ENCODE results near the gene ALDH5A1.
"Not testable (repeated sequence)": the region's sequence is repeated elsewhere in the genome, so short reads cannot be mapped to it uniquely, and the experiment has no call there.

Gene ALDH5A1

GRCh38 chr6:24486065-24486464 is 8.7 kb upstream of the ALDH5A1 start:
- DNase-seq (ENCODE audit: low read depth), result no peak

GRCh38 chr6:24489470-24489869 is 5.3 kb upstream of the ALDH5A1 start, which contains the start of gene GPLD1:
GPLD1 (minus strand) TSS chr6:24489578; CDS start chr6:24489511, 67 bp downstream.
- no peak for DNase-seq (ENCODE audit: low read depth)

- DNase-seq (ENCODE audit: low read depth), result no peak
Observed at GRCh38 chr6:24489881-24490280, 4.9 kb upstream of the ALDH5A1 start.

GRCh38 chr6:24490948-24491347 is 3.8 kb upstream of the ALDH5A1 start:
- DNase-seq (ENCODE audit: low read depth), result no peak

GRCh38 chr6:24492475-24492874 is 2.3 kb upstream of the ALDH5A1 start:
- DNase-seq (ENCODE audit: low read depth), result no peak

- no peak for DNase-seq (ENCODE audit: low read depth)
Observed at GRCh38 chr6:24493945-24494820, 586 bp upstream of the ALDH5A1 start.

GRCh38 chr6:24497254-24497970 is 2.6 kb downstream of the ALDH5A1 start:
- DNase-seq (ENCODE audit: low read depth), result no peak

- no peak for DNase-seq (ENCODE audit: low read depth)
Observed at GRCh38 chr6:24500683-24501082, 5.9 kb downstream of the ALDH5A1 start.

- DNase-seq (ENCODE audit: low read depth), result no peak
Observed at GRCh38 chr6:24501374-24501773, 6.6 kb downstream of the ALDH5A1 start.

GRCh38 chr6:24501914-24502313 is 7.1 kb downstream of the ALDH5A1 start:
- DNase-seq (ENCODE audit: low read depth), result no peak

GRCh38 chr6:24504287-24504648 is 9.5 kb downstream of the ALDH5A1 start:
- DNase-seq (ENCODE audit: low read depth), result no peak

GRCh38 chr6:24504649-24505586 is 10.1 kb downstream of the ALDH5A1 start:
- no peak for DNase-seq (ENCODE audit: low read depth)

- DNase-seq (ENCODE audit: low read depth), result no peak
Observed at GRCh38 chr6:24506814-24507520, 12.2 kb downstream of the ALDH5A1 start.

- not testable (repeated sequence) for DNase-seq (ENCODE audit: low read depth)
Observed at GRCh38 chr6:24511976-24512375, 17.2 kb downstream of the ALDH5A1 start.

GRCh38 chr6:24513602-24514001 is 18.8 kb downstream of the ALDH5A1 start:
- DNase-seq (ENCODE audit: low read depth), result no peak

- DNase-seq (ENCODE audit: low read depth), result no peak
Observed at GRCh38 chr6:24517659-24518543, 23.1 kb downstream of the ALDH5A1 start.

GRCh38 chr6:24520929-24521546 is 26.3 kb downstream of the ALDH5A1 start:
- DNase-seq (ENCODE audit: low read depth), result no peak

- DNase-seq (ENCODE audit: low read depth), result no peak
Observed at GRCh38 chr6:24522228-24523176, 27.7 kb downstream of the ALDH5A1 start.

- DNase-seq (ENCODE audit: low read depth), result no peak
Observed at GRCh38 chr6:24524329-24524728, 29.6 kb downstream of the ALDH5A1 start.
